ENCODE data around the gene REEP1. TPM values are rescaled to one million over a fixed set of nuclear protein-coding genes. Genes with fewer than 3 reads are reported as not detected.

REEP1 gene
- total RNA-seq, 2 donors from 2014 or later: 6.6 to 224 TPM

GRCh38 chr2:86319700-86320580 lies 17.5 kb downstream of the REEP1 start:
- 69% methylated on average over 8 of the region's 8 CpGs for WGBS
- TF ChIP-seq POLR2AphosphoS5 (IDR thresholded peaks at IDR 0.05) (peak; percentile 31), POLR2A (IDR thresholded peaks at IDR 0.05) (no peak)
- no peaks in the 10 kb centered on the region for H3K27me3 ChIP-seq (replicated peaks; ENCODE audit: insufficient read depth)
- intact Hi-C loops (cut with DNase I): no loop called here
- no peak overlapping the region for H3K27ac ChIP-seq
- no peaks in the 10 kb centered on the region for H3K36me3 ChIP-seq
- H3K9me3 ChIP-seq: no peaks in the 10 kb centered on the region
- no peaks in the 10 kb centered on the region for H3K4me1 ChIP-seq (replicated peaks)
- H3K4me3 ChIP-seq: no peak overlapping the region
- no peak for DNase-seq (ENCODE audit: low spot score)

- 89% methylated on average over 6 of the region's 6 CpGs for WGBS
- no peak for TF ChIP-seq POLR2A (IDR thresholded peaks at IDR 0.05)
- no peak for TF ChIP-seq POLR2AphosphoS5 (IDR thresholded peaks at IDR 0.05)
- TF ChIP-seq, protein P1, sequence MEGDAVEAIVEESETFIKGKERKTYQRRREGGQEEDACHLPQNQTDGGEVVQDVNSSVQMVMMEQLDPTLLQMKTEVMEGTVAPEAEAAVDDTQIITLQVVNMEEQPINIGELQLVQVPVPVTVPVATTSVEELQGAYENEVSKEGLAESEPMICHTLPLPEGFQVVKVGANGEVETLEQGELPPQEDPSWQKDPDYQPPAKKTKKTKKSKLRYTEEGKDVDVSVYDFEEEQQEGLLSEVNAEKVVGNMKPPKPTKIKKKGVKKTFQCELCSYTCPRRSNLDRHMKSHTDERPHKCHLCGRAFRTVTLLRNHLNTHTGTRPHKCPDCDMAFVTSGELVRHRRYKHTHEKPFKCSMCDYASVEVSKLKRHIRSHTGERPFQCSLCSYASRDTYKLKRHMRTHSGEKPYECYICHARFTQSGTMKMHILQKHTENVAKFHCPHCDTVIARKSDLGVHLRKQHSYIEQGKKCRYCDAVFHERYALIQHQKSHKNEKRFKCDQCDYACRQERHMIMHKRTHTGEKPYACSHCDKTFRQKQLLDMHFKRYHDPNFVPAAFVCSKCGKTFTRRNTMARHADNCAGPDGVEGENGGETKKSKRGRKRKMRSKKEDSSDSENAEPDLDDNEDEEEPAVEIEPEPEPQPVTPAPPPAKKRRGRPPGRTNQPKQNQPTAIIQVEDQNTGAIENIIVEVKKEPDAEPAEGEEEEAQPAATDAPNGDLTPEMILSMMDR (IDR thresholded peaks at IDR 0.05): no peak
- no peak for DNase-seq (ENCODE audit: low spot score)
- H3K36me3 ChIP-seq: no peaks in the 10 kb centered on the region
- no peaks in the 10 kb centered on the region for H3K4me1 ChIP-seq (replicated peaks)
- H3K4me3 ChIP-seq: no peak overlapping the region
- no peaks in the 10 kb centered on the region for H3K9me3 ChIP-seq
- no peaks in the 10 kb centered on the region for H3K27me3 ChIP-seq (replicated peaks; ENCODE audit: insufficient read depth)
- intact Hi-C loops (cut with DNase I): no loop called here
- no peak overlapping the region for H3K27ac ChIP-seq
Measured at GRCh38 chr2:86315084-86315483, 22.3 kb downstream of the REEP1 start.

- Histone ChIP-seq H3K9me3 (no peaks in the 10 kb centered on the region), H3K36me3 (no peaks in the 10 kb centered on the region), H3K4me1 (replicated peaks) (no peaks in the 10 kb centered on the region), H3K4me3 (no peak overlapping the region), H3K27me3 (replicated peaks; ENCODE audit: insufficient read depth) (no peaks in the 10 kb centered on the region), H3K27ac (no peak overlapping the region)
- WGBS: 58% methylated on average over 2 of the region's 2 CpGs
- TF ChIP-seq POLR2A (IDR thresholded peaks at IDR 0.05): no peak
- TF ChIP-seq, protein P1 (IDR thresholded peaks at IDR 0.05): no peak
- no peak for TF ChIP-seq POLR2AphosphoS5 (IDR thresholded peaks at IDR 0.05)
- intact Hi-C loops (cut with DNase I): no loop called here
- no peak for DNase-seq (ENCODE audit: low spot score)
Measured at GRCh38 chr2:86314125-86314524, 23.3 kb downstream of the REEP1 start.

DNA sequence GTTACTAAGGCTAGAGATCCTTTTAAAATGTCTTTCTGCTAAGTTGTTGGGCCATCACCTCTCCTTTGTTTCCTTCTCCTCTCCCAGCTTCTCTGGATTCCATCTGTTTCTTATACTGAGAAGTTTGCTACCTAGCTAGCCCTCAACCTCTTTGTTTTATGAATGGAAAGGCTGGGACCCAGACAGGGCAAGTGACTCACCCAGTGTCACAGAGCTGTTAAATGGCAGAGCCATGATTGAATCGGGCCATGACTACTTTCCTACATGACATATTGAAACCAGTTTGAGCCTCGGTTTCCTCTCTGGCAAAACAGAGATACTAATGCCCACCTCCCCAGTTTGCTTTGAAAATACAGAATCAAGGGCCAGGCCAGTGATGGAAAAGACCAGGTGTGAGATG lies 24.1 kb downstream of the REEP1 start:
- Histone ChIP-seq H3K36me3 (no peaks in the 10 kb centered on the region), H3K27ac (no peak overlapping the region), H3K9me3 (no peaks in the 10 kb centered on the region), H3K27me3 (replicated peaks; ENCODE audit: insufficient read depth) (no peaks in the 10 kb centered on the region), H3K4me3 (no peak overlapping the region), H3K4me1 (replicated peaks) (no peaks in the 10 kb centered on the region)
- DNase-seq (ENCODE audit: low spot score): no peak
- no peak for TF ChIP-seq POLR2A (IDR thresholded peaks at IDR 0.05)
- TF ChIP-seq, protein P1 (IDR thresholded peaks at IDR 0.05): no peak
- no peak for TF ChIP-seq POLR2AphosphoS5 (IDR thresholded peaks at IDR 0.05)
- intact Hi-C loops (cut with DNase I): no loop called here
- WGBS: 89% methylated on average over 2 of the region's 2 CpGs

- H3K27me3 ChIP-seq (replicated peaks; ENCODE audit: insufficient read depth): no peaks in the 10 kb centered on the region
- no peak for DNase-seq (ENCODE audit: low spot score)
- no peaks in the 10 kb centered on the region for H3K4me1 ChIP-seq (replicated peaks)
- no peak overlapping the region for H3K4me3 ChIP-seq
- TF ChIP-seq POLR2A (IDR thresholded peaks at IDR 0.05) (no peak), POLR2AphosphoS5 (IDR thresholded peaks at IDR 0.05) (no peak)
- TF ChIP-seq, protein P1 (IDR thresholded peaks at IDR 0.05): no peak
- intact Hi-C loops (cut with DNase I): no loop called here
- no peaks in the 10 kb centered on the region for H3K36me3 ChIP-seq
- WGBS: 98% methylated on average over 4 of the region's 4 CpGs
- H3K9me3 ChIP-seq: no peaks in the 10 kb centered on the region
- H3K27ac ChIP-seq: no peak overlapping the region
Measured at GRCh38 chr2:86311879-86312278, 25.5 kb downstream of the REEP1 start.
